GM12874 (cell line): ENCODE data around the gene ZNF532.

Experiments
- TF ChIP-seq, protein P1 (sequence below): IDR thresholded peaks from 2 replicates; pipeline ENCODE4 v1.5.1; 2011; ENCODE audit warnings: low read depth, mild to moderate bottlenecking, control low read depth, low read length, moderate library complexity; ENCODE audit not compliant: insufficient read depth

ZNF532 gene

DNA sequence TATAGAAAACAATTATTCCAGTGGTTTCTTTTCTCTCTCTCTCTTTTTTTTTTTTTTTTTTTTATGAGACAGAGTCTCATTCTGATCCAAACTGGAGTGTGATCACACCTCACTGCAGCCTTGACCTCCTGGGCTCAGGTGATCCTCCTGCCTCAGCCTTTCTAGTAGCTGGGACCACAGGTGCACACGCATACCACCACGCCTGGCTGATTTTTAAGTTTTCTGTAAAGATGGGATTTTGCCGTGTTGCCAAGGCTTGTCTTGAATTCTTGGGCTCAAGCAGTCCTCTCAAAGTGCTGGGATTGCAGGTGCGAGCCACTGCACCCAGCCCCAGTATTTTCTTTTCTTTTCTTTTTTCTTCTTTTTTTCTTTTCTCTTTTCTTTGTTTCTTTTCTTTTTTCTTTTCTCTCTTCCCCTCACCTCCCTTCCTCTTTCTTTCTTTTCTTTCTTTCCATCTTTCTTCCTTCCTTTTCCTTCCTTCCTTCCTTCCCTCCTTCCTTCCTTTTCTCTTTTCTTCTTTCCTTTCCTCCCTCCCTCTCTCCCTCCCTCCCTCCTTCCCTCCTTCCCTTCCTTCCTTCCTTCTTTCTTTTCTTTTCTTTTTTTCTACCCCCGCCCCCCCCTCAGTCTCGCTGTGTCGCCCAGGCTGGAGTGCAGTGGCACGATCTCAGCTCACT, 76.9 kb downstream of the ZNF532 start:
- TF ChIP-seq, protein P1, sequence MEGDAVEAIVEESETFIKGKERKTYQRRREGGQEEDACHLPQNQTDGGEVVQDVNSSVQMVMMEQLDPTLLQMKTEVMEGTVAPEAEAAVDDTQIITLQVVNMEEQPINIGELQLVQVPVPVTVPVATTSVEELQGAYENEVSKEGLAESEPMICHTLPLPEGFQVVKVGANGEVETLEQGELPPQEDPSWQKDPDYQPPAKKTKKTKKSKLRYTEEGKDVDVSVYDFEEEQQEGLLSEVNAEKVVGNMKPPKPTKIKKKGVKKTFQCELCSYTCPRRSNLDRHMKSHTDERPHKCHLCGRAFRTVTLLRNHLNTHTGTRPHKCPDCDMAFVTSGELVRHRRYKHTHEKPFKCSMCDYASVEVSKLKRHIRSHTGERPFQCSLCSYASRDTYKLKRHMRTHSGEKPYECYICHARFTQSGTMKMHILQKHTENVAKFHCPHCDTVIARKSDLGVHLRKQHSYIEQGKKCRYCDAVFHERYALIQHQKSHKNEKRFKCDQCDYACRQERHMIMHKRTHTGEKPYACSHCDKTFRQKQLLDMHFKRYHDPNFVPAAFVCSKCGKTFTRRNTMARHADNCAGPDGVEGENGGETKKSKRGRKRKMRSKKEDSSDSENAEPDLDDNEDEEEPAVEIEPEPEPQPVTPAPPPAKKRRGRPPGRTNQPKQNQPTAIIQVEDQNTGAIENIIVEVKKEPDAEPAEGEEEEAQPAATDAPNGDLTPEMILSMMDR, result no peak

DNA sequence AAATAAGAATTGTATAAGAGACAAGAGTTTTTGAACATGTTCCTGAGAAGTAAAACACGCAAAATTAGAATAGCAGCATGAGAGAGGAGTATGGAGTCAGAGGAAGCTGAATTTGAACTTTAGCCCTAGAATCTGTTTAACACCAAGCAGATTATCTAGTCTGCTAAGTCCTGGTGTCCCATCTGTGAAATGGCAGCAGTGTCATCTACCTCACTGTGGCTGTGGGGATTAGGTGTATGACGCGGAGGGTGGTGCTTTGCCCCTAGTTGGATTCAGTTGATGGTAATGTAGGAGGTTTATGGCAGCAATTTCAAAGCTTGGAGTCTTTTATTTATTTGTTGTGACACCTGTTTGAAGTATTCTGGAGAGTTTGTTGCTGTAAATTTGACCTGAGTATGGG, 79.2 kb downstream of the ZNF532 start:
- TF ChIP-seq, protein P1, result no peak

DNA sequence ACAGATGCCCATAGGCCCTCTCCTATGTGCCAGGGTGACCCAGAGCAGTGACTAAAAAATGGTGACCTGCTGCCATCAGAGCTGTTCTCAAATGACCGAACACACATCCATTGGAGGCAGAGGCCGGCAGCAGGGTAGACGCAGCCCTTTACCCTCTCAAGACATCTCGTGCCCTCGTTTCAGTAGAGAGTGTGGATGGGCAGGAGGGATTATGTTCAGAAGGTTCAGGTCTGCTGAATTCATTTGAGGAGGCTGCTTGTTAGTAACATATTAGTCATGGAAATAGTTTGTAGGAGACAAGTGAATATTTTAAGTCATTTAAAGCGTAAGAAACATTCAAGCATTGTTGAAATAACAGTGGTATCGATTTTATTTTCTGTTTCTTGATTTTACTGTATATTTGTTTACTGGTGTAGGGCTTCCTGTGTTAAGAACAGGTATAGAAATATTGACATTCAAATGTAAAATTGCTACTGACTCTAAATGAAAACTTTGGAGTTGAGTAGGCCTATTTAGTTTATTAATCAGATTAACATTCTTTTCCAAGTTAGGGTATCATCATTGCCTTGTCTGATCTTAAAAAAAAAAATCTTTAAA, 82.6 kb downstream of the ZNF532 start:
- TF ChIP-seq, protein P1, result no peak

DNA sequence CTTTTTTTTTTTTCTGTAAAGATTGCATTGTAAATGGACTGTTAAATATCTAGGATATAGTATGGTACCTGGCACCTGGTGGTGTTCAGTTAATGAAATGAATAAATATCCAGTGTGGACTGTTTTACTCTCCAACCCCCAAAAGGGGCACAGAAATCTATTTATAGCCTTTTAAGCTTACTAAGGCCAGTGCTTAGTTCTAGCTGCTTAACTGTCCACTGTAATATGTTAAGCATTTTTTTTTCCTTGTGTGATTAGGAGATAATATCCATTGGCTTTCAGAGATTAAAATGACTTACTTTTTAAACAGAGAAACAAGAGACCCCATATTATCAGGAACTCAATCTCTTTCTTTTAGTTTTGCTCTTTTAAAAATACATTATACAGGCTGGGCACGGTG, 84.4 kb downstream of the ZNF532 start:
- TF ChIP-seq, protein P1, result no peak

DNA sequence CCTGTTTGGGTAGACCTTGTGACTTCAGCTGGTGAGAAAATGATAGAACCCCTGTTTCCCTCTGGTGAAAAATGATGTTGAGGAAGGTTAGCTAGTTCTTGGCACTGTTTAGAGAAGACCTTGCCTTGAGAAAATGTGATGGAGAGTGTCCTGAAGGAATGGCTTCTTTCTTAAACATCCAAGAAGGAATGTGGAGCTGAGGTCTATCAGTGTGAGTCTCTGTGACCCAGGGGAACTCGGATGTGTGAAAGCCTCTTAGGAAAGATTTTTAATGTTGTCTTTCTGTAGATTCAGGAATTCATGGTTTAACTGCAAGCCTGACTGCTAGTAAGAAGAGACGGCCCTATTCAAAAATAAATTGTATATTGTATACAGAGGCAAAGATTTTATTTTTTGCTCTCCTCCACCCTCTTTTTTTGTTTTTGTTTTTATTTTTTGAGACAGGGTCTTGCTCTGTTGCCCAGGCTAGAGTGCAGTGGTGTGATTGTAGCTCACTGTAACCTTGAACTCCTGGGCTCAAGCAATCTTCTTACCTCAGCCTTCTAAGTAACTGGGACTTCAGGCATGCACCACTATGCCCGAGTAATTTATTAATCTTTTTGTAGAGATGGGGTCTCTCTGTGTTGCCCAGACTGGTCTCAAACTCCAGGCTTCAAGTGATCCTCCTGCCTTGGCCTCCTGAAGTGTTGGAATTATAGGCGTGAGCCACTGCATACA, 87.5 kb downstream of the ZNF532 start:
- TF ChIP-seq, protein P1, result no peak

DNA sequence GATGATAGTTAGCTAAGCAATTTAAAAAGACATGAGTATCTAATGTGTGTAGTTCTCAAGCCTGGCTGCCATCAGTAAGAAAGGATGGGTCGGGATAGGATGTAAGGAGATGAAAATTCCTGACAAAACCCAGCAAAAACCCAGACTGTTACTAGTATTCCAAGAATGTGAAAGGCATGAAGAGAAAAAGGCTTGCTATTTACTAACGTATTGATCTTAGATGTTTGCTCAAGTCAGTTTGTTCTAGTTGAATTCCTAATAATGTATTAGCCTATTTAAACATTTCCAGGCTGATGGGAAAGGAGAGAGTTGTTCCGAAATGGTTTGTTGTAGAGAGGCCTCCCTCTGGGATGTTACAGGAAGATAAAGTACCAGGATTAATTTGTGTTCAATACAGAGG, 88.2 kb downstream of the ZNF532 start:
- TF ChIP-seq, protein P1, result no peak

DNA sequence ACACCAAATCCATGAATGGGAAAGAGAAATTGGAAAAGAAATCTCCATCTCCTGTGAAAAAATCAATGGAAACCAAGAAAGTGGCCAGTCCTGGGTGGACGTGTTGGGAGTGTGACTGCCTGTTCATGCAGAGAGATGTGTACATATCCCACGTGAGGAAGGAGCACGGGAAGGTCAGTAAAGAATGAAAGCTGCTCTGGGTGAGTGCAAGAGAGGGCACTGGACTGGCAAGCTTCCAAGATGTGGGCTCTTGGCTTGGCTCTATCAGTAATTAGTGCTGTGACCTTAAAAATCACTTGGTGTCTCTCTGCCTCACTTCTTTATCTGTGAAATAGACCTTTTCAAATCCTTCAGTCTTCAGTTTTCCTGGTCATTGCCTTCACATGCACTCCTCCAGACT, 89.0 kb downstream of the ZNF532 start:
- TF ChIP-seq, protein P1, result no peak
